Dermis lymphatic vessel endothelial cell (primary cell): ENCODE data around the gene USP22. TPM values are rescaled to one million over a fixed set of nuclear protein-coding genes. Genes with fewer than 3 reads are reported as not detected.

Experiments used
- total RNA-seq: library from RNA; depleted of rRNA; stranded (reverse); fragments of >200 nt; gene quantifications from 2 replicates; pipeline ENCODE4 v1.2.1, GENCODE V29; 2014

The USP22 gene
- total RNA-seq: 216 and 263 TPM in 2 replicates

GRCh38 chr17:21042458-21043295 lies at the start of gene USP22:
Gene USP22, minus strand, starts transcription at chr17:21043011. Its CDS starts 176 bp downstream, at chr17:21042835.

Other genes starting within 250 kb of the USP22 start
- 13.4 and 18.7 TPM in 2 replicates for gene DHRS7B, start 84.0 kb upstream of the USP22 start, total RNA-seq
- 16.1 and 17.9 TPM in 2 replicates for gene TMEM11, start 171.2 kb upstream of the USP22 start, total RNA-seq
- gene NATD1, start 210.4 kb upstream of the USP22 start, total RNA-seq: 2.6 TPM in 2 replicates
- gene MAP2K3, start 241.7 kb upstream of the USP22 start, total RNA-seq: 9.5 and 12.8 TPM in 2 replicates